CD4-positive, alpha-beta T cell treated with Interleukin-21 for 1 hour (primary cell): Measurements from ENCODE around the gene ANO6.
"Not testable (repeated sequence)": the region's sequence is repeated elsewhere in the genome, so short reads cannot be mapped to it uniquely, and the experiment has no call there.

Experiments used
- DNase-seq: peaks from one replicate; pipeline ENCODE4 v3.0.0-alpha.2; 2020

The ANO6 gene

DNA sequence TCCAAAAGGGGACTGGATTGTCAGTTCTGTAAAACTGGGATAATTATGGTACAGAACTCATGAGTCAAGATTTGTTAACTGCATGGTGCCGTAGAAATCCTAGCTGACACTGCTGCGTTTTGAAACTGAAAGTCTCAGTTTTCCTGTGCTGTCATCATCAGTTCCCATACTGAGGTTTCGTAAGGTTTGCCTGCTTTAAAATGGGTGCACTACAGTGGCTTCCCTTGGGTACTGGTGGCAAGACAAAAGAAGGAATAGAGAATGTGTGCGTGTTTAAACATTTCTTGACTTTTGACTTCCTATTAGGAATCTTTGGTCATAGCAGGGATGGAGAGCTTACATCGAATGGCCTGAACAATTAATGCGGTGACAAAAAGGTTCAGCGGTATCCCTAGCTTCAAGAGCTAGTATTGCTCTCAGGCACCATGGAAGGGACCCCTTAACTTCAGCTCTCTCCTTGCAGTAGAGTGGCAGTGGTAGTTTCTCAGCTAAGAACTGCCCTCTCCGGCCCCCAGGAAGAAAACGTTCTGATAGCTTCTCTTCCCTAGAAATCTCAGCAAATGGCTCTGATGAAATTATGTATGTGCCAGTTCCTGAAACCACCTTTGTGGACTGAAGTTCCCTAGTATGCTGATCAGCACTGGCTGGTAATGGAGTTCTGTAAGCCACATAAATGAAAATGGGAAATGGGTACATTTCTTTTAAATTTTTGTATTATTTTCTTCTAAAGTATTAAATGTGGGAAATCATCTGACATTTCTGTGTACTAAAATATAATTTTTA is 28.9 kb downstream of the ANO6 start:
- DNase-seq, result peak; percentile 36

DNA sequence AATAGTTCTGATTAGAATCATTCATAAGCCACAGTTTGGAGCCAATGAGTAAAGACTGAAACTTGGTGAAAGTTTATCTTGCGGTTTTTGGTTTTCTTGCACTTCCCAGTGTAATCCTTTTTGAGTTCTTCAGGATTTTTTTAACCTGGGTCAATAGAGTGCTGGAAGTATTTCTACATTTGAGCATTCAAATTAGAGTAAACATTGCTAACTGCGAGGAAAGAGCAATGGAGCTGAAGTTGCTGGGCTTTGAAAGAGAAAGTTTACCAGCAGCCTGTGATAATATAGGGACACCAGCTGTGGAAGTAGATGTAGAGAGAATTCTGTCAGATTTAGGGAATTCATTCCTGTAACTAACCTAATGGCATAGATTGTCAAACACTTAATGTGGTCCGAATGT is 30.3 kb downstream of the ANO6 start:
- DNase-seq, result no peak

DNA sequence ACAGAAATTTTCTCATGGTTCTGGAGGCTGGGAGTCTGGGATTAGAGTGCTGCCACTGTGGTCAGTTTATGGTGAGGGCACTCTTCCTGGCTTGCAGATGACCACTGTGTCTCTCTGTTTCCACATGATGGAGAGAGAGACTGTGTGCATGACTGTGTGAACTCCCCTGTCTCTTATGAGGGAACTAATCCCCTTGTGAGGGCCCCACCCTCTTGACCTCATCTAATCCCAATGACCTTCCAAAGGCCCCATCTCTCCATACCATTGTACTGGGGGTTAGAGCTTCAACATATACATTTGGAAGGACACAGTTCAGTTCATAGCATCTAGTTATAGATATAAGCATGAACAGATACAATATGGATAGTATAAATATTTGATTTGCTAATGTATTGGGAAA is 31.7 kb downstream of the ANO6 start:
- DNase-seq, result no peak

DNA sequence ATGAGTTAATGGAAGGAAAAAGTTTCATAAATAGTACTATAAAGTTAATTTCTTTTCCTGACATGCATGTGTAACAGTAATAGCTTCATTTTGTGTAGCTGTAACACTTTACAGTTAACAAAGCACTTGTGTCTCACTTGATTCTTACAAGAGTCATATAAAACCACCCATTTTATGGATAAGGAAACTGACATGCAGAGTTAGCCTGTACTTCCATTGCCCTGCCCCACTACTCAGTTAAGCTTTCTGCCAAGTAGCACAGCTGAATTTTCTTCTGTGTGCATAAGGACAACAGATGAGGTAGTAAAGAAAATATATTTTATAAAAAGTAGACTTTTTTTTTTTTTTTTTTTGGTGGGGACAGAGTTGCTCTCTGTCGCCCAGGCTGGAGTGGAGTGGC is 32.2 kb downstream of the ANO6 start:
- DNase-seq, result no peak

DNA sequence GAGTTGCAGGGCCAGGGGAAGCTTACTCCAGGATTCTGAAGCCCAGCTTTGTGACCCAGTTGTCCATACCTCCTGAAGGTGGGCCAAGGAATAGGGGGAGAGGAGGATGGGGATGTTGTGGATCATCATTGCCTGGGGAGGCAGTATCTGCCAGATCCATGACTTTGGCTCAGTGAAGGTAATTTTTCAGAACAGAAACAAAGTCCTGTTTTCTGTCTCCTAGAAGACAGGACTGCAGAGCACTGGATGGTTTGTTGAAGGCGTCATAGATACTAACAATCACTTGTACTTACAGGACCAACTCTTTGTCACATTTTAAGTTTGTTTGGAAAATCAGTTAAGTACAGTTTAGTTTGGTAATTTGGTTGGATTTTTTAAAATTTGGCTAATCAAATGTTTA is 38.4 kb downstream of the ANO6 start:
- DNase-seq, result no peak

DNA sequence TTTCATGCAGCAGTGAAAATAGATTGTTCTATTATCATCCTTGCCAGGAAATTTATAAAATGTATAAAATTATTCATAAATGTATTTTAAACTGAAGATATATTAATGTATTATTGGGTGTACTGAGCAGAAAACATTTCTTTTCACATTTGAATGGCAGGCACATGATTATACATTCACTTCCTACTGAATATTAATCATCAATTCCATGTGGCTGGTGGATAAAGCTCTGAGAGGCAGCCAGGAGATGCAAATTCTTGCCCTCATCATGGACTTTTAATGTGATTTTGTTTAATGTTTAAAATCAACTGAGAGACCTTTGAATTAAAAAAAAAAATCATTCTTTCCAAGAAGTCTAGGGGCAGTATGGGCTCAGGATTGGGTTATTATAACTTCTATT is 40.8 kb downstream of the ANO6 start:
- no peak for DNase-seq

DNA sequence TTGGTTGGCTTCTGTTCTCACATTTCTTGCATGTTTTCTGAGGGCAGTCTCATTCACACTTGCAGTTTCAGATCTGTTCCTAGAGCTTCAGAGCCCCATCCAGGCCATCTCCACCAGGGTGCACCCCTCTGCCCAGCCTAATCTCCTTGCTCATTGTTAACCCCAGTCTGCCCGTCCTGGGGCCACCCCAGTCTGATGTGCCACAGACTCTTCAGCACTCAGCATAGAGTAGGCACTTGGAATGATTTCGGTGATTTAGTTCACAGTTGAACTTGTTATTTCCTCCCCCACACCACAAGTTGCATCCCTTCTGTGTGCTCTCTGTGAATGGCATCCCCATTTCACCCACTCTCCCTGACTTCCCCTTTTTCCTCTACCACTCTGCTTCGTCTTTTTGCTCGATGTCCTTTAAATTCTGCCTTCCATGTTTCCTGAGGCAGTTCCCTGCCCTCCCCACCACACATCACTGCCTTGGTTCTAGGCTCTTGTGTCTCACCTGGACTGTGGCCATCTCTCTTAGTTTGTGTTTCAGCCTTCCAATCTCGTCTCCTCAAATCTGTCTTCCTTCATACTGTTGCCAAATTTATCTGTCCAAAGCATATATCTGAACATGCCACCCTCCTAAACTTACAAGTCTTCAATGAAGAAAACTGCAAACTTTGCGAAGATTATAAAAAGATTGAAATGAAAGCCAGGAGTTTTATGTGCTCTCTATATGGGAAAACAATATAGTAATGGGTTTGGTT is 41.5 kb downstream of the ANO6 start:
- DNase-seq, result no peak

DNA sequence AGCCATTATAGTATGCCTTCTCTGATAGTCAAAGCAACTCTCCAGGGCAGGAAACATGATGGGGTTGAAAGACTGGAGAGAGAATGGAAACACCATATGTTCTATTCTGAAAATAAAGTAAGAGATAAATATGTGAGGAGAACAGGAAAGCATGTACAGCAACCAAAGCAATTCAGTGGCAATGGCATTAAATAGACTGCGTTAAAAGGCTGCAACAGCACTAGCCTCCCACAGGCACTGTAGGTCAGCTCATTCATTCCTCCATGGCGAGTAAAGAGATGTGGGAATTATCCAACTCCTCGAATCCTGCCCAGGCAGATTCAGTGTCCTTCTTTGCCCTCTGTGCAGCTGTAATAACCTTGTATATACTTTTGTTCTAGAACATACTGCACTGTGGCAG is 43.8 kb downstream of the ANO6 start:
- DNase-seq, result no peak

DNA sequence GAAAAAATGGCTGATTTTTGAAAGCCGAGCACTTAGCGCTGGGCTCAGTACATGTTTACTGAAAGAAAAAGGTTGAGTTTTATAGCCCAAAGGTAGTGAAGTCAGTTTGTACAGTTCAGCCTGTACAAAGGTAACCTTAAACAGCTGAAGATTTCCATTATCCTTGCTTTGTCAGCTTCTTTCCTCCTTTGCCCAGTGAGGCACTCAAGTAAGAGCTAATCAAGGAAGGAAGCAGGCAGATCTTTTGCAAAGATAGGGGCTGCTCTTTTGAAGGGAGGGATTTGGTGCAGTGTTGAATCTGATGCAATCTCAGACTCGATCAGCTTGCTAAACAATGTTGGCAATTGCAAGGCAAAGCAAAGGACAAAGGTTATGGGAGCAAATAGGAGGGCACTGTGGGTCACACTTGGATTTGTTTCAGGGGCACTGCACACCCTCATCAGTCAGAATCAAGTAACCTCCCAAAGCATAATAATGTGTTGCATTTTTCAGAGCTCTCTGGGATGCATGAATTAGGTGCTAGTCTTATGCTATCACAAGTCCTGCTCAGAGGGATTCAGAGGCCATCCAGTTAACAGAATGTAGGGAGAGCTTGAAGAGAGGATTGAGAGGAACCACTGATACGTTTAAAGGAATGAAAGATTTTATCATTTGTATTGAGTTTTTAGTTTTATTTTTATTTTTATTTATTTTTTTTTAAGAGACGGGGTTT is 44.4 kb downstream of the ANO6 start:
- DNase-seq, result no peak

DNA sequence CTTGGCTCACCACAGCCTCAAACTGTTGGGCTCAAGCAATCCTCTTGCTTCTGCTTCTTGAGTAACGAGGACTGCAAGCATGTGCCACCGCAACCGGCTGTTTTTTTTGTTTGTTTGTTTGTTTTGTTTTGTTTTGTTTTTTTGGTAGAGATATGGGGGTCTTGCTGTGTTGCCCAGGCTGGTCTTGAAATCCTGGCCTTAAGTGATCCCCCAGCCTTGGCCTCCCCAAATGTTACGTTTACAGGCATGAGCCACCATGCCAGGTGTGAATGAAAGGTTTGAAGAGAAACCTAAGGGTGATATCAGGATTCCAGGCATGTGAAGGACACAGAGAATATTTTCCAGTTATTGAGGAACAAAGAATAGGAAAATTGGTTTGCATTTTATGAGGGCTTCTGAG is 45.0 kb downstream of the ANO6 start:
- DNase-seq, result no peak

DNA sequence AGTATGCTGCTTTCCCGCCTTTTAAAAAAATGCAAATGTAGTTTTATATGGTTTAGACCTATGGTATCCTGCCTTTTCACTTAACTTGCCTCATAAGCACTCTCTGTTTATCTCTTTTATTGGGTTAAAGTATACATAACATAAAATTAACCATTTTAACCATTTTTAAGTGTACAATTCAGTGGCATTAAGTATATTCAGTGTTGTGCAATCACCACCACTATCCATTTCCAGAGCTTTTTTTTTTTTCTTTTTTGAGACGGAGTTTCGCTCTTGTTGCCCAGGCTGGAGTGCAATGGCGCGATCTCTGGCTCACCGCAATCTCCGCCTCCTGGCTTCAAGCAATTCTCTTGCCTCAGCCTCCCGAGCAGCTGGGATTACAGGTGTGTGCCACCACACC is 46.3 kb downstream of the ANO6 start:
- DNase-seq, result not testable (repeated sequence)

DNA sequence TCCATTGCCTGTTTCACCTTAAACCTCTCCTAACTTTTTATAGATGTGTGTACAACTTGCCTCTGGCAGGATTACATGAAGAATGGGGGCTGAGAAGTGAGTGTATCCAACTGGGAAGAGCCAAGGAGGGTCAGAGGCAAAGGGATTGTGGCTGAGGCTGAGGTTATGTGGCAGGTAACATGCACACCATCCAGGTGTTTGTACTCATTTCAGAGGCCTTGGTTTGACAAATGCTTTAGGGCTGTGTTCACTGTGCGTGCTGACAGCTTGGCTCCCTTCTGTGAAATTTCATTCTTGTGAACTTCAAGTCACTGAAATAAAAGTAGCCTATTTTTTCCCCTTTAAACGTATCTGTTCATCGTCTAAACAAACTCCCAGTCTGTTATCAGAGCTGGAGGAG is 47.7 kb downstream of the ANO6 start:
- DNase-seq, result no peak

DNA sequence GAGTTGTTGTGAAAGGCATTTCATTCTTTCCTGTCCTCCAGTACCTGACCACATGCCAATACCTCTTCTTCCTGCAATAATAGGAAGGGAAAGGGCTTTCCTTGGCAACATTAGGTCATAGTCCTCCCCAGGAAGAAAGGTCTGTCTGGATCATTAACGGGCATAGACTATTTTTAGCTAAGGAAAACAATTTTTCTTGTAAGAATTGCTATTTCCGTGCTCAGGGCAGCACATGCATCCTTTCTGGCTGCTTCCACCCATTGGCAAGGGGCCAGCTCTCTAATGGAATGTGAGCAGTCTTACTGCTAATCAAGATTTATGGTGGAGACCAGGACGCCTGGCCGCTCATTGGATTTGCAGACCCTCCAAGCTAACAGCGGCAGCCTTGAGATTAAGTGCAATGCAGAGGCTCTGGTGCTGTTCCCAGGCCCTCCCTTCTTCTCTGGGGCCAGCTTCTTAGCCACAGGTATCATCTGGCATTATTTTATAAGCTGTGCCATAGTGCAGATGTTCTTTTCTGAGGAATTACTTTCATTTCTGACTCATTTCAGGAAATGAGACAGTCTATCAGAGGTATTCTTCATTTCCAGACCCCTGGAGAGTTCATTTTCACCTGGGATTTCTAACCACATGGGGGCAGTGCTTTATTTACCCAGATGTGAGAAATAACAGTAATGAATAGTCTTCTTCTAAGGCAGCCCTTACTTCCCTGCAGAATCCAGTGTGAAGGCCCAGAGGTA is 52.9 kb downstream of the ANO6 start:
- no peak for DNase-seq

DNA sequence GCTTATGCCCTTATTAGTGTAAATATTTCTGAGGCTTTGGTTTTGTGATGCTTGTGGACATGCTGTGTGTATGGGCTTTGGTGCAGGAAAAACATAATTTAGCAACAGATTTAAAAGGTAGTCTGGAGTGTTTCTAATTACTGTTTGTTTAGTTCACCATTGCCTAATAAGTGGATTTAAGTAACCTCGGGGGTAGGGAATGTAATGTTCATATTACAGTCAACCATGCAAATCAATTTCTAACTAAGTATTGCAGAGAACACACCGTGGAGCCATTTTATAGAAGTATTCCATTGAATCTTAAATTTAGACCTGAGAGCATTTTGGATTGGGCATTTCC is 53.5 kb downstream of the ANO6 start:
- DNase-seq, result no peak

DNA sequence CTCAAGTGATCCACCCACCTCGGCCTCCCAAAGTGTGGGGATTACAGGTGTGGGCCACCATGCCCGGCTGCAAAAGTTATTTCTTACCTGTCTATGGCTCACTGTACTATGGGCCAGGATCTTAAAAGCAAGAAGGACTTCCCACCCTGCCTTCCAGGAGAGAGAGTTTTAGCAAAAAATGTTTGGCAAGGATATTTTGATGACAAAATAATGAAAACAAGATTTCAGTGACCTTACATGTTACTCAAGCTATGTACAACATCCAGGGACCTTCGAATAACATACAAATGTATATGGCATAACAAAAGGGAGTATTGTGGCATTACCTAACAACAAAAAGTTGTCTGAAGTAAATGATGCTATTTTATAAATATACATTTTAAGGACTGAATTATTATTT is 55.1 kb downstream of the ANO6 start:
- DNase-seq, result no peak

DNA sequence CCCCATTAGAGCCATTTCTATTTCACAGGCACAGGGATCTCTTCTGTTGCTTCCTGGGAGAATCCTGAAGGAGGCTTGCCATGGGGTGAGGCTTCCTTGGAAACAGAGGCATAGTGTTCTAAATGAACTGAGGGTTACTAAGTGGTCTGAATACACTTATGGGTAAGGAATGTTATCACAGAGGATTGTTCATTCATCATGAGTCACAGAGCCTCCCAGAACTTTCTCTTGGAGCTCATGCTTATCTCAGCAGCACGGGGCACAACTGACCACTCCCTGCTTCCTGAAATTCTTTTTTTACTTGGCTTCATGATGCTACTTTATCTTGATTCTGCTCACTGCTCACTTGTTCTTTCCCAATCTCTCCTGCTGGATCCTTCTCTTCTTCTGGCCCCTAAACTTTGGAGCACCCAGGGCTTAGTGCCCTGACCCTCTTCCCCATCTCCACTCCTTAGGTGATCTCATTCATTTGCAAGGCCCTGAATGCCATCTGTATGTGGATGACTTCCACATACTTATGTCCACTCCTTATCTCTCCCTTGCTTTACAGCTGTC is 57.9 kb downstream of the ANO6 start:
- DNase-seq, result no peak

DNA sequence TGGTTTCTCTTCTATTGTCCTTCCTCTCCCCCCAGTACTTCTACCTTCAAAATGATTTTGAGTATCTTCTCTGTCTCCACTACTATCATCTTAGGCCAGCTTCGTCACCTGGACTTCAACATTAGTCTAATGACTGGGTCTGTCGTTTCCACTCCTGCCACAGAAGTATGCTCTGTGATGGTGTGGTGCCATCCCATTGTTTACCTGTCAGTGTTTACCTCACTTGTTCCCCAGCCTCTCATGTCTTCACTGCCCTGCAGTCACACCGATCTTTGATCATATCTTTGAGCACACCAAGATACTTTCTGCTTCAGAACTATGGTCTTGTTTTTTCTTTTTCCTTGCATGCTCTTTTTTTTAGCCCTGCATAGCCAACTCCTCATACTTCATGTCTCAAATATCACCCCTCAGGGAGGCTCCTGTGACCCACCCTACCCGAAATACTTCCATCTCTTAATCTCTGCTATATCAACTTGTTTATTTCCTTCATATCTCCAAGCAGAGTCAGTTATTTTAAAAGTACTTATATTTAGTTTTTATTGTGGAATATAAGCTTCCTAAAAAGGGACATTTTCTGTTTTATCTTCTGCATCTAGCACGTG is 60.4 kb downstream of the ANO6 start:
- no peak for DNase-seq

DNA sequence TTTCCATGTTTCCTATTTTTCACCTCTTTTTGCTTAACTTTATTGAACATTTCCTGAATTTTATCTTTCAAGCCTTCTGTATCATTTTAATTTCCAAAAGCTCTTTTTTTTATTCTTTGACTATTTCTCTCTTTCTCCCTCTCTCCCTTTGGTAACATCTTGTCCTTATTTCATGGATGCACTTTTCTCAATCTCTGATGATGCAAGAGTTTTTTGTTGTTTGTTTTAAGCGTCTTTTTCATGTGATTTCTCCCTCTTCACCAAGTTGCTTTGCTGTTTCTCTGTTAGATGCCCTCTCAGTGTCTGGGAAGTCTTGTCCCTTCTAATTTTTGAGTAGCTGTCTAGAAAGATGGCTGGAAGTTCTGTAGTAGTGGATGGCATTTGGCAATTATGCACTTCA is 62.6 kb downstream of the ANO6 start:
- no peak for DNase-seq

DNA sequence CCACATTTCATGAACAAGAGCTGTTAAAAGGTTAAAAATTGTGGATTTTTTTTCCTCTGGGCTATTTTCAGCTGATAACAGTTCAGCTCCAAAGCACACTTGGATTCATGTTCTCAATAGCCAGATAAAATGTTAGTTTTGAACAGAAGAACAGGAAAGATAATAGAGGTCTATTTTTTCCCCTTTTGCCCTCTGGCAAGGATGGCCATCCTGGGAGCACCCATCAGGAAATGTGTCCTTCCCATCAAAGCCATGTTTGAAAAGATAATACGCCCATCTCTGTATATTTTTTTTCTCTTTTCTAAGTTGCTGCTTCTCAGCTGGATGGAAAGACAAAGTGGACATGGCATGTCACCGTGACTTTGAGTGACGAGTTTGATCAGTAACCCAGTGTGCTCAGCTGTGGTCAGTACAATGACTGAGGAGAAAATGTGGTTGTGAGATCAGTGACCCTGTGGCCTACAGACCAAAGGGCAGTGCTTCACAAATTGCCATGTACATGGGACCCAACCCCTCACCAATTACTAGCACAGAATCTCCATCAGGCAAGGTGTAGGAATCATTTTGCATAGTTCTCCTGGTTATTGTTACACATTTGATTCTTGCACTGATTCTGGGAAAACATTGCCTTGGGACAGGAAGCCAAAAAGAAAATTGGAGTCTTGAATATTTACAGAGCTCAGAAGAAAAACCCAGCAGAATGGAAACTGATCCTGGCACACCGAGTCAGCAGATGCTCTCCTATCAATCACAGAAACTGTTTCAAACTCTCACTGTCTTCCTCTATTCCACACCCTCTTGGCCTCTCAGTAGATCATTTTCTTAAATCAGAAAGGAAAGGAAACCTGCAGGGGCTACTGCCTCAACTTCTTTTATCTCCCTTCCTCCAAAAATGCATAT is 64.3 kb downstream of the ANO6 start:
- no peak for DNase-seq

DNA sequence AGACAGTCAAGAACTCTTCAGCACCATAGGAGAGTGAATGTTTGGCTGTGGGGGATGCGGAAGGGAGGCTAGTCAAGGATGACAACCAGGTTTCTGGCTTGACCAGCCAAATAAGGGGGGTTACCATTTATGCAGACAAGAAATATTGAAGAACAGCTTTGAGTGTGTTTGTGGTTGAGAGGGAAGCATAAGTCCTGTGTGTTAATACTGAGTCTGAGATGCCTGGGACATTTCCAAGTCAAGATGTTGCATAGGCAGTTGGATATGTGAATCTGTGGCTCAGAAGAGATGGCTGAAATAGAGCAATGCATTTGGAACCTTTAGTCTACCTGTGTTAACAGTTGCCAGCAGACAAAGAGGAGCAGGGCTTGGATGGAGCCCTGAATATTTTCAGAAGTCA is 66.1 kb downstream of the ANO6 start:
- no peak for DNase-seq

DNA sequence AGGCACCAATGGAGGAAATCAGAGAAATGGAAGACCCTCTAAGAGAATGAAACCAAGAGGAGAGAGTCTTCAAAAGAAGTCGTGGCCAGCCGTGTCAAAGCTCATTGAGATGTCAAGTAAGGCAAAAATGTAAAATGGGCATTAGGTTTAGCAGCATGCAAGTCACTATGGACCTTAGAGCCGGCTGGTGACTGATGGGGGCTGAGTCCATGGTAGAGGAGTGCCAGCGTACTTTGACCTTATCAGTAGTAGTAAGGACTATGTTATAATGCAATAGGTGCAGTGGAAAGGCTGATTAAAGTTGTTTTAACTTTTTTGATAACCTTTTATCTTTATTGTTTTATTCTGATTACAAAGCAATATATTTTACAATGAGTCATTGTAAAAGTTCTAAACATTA is 66.5 kb downstream of the ANO6 start:
- no peak for DNase-seq
